CD14-positive monocyte (primary cell): Measurements from ENCODE around the gene HYDIN. TPM values are rescaled to one million over a fixed set of nuclear protein-coding genes. Genes with fewer than 3 reads are reported as not detected.

Experiments used
- DNase-seq, 3 donors: peaks; one replicate each; pipeline ENCODE4 v3.0.0-alpha.2; 2011 to 2022
- H2AFZ ChIP-seq: 2 replicates; pipeline ENCODE4 v1.6.0; 2012; ENCODE audit warnings: mild to moderate bottlenecking, low read depth, low read length, inconsistent platforms; ENCODE audit not compliant: insufficient read depth, poor library complexity, severe bottlenecking
- H3K27ac ChIP-seq, 2 donors: 1 replicate in 1 of 2; 2 replicates in 1 of 2; pipeline ENCODE4 v1.5.1; 2012 to 2013; ENCODE audit warnings: low read length in 2 of 2, control low read depth in 1 of 2, inconsistent platforms in 1 of 2, low read depth in 1 of 2, mild to moderate bottlenecking in 1 of 2
- H3K27me3 ChIP-seq, 2 donors: one replicate each; pipeline versions ENCODE4 v1.6.0 to v1.6.1; 2011 to 2013; ENCODE audit warnings: low read length in 2 of 2; ENCODE audit not compliant: control insufficient read depth in 2 of 2, insufficient read depth in 2 of 2
- H3K36me3 ChIP-seq, 2 donors: replicated peaks in 1 of 2; 1 replicate in 1 of 2; 2 replicates in 1 of 2; pipeline versions ENCODE4 v1.5.1 to v1.6.1; 2012 to 2013; ENCODE audit warnings: low read length in 2 of 2, control low read depth in 1 of 2, inconsistent platforms in 1 of 2, mild to moderate bottlenecking in 1 of 2; ENCODE audit not compliant: insufficient read depth in 2 of 2, control insufficient read depth in 1 of 2
- H3K4me1 ChIP-seq, 2 donors: 1 replicate in 1 of 2; 2 replicates in 1 of 2; pipeline versions ENCODE4 v1.5.1 to v1.6.1; 2012 to 2013; ENCODE audit warnings: low read length in 2 of 2, control low read depth in 1 of 2, inconsistent platforms in 1 of 2, mild to moderate bottlenecking in 1 of 2, moderate library complexity in 1 of 2; ENCODE audit not compliant: insufficient read depth in 2 of 2, control insufficient read depth in 1 of 2
- H3K4me2 ChIP-seq: replicated peaks from 2 replicates; pipeline ENCODE3; 2012; ENCODE audit warnings: low read length, moderate library complexity, mild to moderate bottlenecking; ENCODE audit not compliant: poor library complexity, severe bottlenecking; ENCODE audit errors: extremely low read depth
- H3K4me3 ChIP-seq, 3 experiments: fragments of 200-600 bp in 1 of 3; sonication (generic) in 1 of 3; replicated peaks in 1 of 3; 1 replicate in 2 of 3; 2 replicates in 1 of 3; pipeline ENCODE4 v1.5.1; 2011 to 2013; ENCODE audit warnings: low read length in 3 of 3, mild to moderate bottlenecking in 3 of 3, control low read depth in 2 of 3, low read depth in 2 of 3, inconsistent platforms in 1 of 3, moderate library complexity in 1 of 3
- H3K79me2 ChIP-seq: 2 replicates; pipeline ENCODE4 v1.6.0; 2012; ENCODE audit warnings: mild to moderate bottlenecking, control low read depth, inconsistent platforms, low read length, moderate library complexity; ENCODE audit not compliant: insufficient read depth
- H3K9ac ChIP-seq: 2 replicates; pipeline ENCODE4 v1.6.0; 2017; ENCODE audit warnings: low read length, mild to moderate bottlenecking; ENCODE audit not compliant: insufficient read depth, poor library complexity, severe bottlenecking
- H3K9me3 ChIP-seq, 2 donors: replicated peaks in 1 of 2; 1 replicate in 1 of 2; 2 replicates in 1 of 2; pipeline versions ENCODE4 v1.5.1 to v1.6.1; 2012 to 2013; ENCODE audit warnings: low read length in 2 of 2, control low read depth in 1 of 2; ENCODE audit not compliant: control insufficient read depth in 1 of 2, insufficient read depth in 1 of 2
- H4K20me1 ChIP-seq: 2 replicates; pipeline ENCODE4 v1.6.0; 2012; ENCODE audit warnings: mild to moderate bottlenecking, low read length, control low read depth, moderate library complexity; ENCODE audit not compliant: insufficient read depth
- H3K27ac Mint-ChIP-seq, 7 donors: one replicate each; pipeline ENCODE4 v1.8.0; 2020; ENCODE audit warnings: mild to moderate bottlenecking in 7 of 7, mixed read lengths in 7 of 7, moderate library complexity in 6 of 7, inconsistent platforms in 2 of 7
- H3K27me3 Mint-ChIP-seq, 3 donors: one replicate each; pipeline ENCODE4 v1.8.0; 2021 to 2022; ENCODE audit warnings: low read depth in 3 of 3, mild to moderate bottlenecking in 3 of 3, mixed read lengths in 3 of 3, moderate library complexity in 3 of 3, inconsistent platforms in 1 of 3
- H3K36me3 Mint-ChIP-seq, 2 donors: one replicate each; pipeline ENCODE4 v1.8.0; 2020; ENCODE audit warnings: mixed read lengths in 2 of 2, inconsistent platforms in 1 of 2, mild to moderate bottlenecking in 1 of 2
- H3K4me1 Mint-ChIP-seq: one replicate; pipeline ENCODE4 v1.8.0; 2020; ENCODE audit warnings: mild to moderate bottlenecking, mixed read lengths
- H3K4me3 Mint-ChIP-seq, 2 donors: one replicate each; pipeline ENCODE4 v1.8.0; 2020; ENCODE audit warnings: mild to moderate bottlenecking in 2 of 2, mixed read lengths in 2 of 2, moderate library complexity in 1 of 2
- H3K9me3 Mint-ChIP-seq, 7 donors: one replicate each; pipeline ENCODE4 v1.8.0; 2020 to 2022; ENCODE audit warnings: mixed read lengths in 7 of 7, mild to moderate bottlenecking in 6 of 7, moderate library complexity in 6 of 7, inconsistent platforms in 2 of 7
- CTCF ChIP-seq: fragments of 200-600 bp; IDR thresholded peaks from one replicate; pipeline ENCODE4 v1.8.0; 2022; ENCODE audit warnings: antibody characterized with exemption, mild to moderate bottlenecking
- WGBS: methylation state at CpG from one replicate; pipeline ENCODE4 v1.1.5; 2013; ENCODE audit warnings: missing lambda C conversion rate; ENCODE audit not compliant: insufficient coverage; 5-methylcytosine and 5-hydroxymethylcytosine counted together
- intact Hi-C, 2 donors: fragments of 100-400 bp; cut with micrococcal nuclease; formaldehyde crosslinking; loops; one replicate each; pipeline versions ENCODE4 v1.15.0 to v1.15.1; 2023
- polyA plus RNA-seq, 3 donors: library from polyadenylated mRNA; depleted of rRNA in 1 of 3; unstranded in 2 of 3; stranded (reverse) in 1 of 3; fragments of 300-500 nt in 2 of 3; fragments of >200 nt in 1 of 3; fragmentation: Illumina TruSeq in 2 of 3; gene quantifications; 1 replicate in 2 of 3; 2 replicates in 1 of 3; pipeline ENCODE4 v1.2.3, GENCODE V29; 2012 to 2021

The HYDIN gene
- polyA plus RNA-seq, 3 donors = not detected

DNA sequence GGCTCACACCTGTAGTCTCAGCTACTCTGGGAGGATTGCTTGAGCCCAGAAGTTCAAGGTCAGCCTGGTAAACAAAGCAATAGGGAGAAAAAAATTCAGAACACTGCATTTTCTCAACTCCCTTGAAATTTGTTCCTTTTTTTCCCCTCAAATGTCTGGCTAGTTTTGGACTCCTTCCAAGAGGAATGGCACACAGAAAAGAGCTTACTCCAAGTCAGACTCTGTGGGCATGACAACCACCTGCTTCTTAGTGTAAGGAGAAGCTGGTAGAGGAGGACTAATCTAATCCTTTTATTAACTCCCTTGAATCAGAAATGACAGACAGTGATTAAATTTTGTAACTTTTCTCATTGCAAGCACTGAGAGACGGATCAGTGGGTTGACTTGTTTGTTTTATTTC is 27.9 kb upstream of the HYDIN start:
- H3K27me3 Mint-ChIP-seq = peaks cover 1 to 9% (median 3%) of the 10 kb centered on the region in 3 donors

DNA sequence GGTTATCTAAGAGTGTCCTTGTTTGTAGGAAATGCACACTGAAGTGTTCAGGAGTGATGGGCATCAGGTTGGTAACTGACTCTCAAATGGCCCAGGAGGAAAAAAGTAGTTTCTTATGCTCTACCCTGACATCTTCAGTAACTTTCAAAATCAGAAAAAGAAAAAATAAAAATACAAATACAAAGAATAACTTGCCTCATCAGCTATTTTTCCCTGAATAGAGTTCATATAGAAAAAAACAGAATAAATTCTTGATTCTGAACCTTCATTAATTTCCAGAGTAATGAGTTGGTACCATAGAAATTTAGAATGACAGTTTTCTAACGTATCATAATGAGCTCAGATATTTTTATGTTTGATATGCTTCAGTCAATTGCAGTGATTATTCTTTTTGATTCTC is 27.2 kb upstream of the HYDIN start:
- no peak overlapping the region for H3K4me3 ChIP-seq
- H3K4me1 ChIP-seq = no peaks in the 10 kb centered on the region
- H3K27ac ChIP-seq = no peak overlapping the region
- no peak for TF ChIP-seq CTCF
- H3K9ac ChIP-seq = no peak overlapping the region
- no peaks in the 10 kb centered on the region for H3K9me3 ChIP-seq
- Mint-ChIP-seq H3K36me3 (no peaks in the 10 kb centered on the region), H3K27ac (no peak overlapping the region), H3K4me1 (peaks cover 4% of the 10 kb centered on the region), H3K9me3 (peaks cover 0 to 5% (median 0%) of the 10 kb centered on the region in 7 donors), H3K27me3 (peaks cover 1 to 9% (median 3%) of the 10 kb centered on the region in 3 donors), H3K4me3 (no peak overlapping the region)
- H3K27me3 ChIP-seq = no peaks in the 10 kb centered on the region
- no peaks in the 10 kb centered on the region for H3K36me3 ChIP-seq
- no peak overlapping the region for H2AFZ ChIP-seq
- DNase-seq = no peak
- WGBS = no CpG with 5 or more reads among the region's 1 CpG
- no peaks in the 10 kb centered on the region for H3K79me2 ChIP-seq
- intact Hi-C loops = no loop called here
- H4K20me1 ChIP-seq = no peaks in the 10 kb centered on the region
- no peak overlapping the region for H3K4me2 ChIP-seq

More for the DNA sequence above, 27.9 kb upstream of the HYDIN start:
- Histone ChIP-seq H3K9ac (no peak overlapping the region), H3K36me3 (no peaks in the 10 kb centered on the region), H2AFZ (no peak overlapping the region), H3K27ac (no peak overlapping the region), H3K79me2 (no peaks in the 10 kb centered on the region), H3K4me2 (no peak overlapping the region), H3K27me3 (no peaks in the 10 kb centered on the region), H3K9me3 (no peaks in the 10 kb centered on the region), H4K20me1 (no peaks in the 10 kb centered on the region), H3K4me1 (no peaks in the 10 kb centered on the region), H3K4me3 (no peak overlapping the region)
- H3K4me1 Mint-ChIP-seq = peaks cover 4% of the 10 kb centered on the region
- no CpG with 5 or more reads among the region's 1 CpG for WGBS
- H3K27ac Mint-ChIP-seq = no peak overlapping the region
- H3K4me3 Mint-ChIP-seq = no peak overlapping the region
- intact Hi-C loops = no loop called here
- H3K36me3 Mint-ChIP-seq = no peaks in the 10 kb centered on the region
- H3K9me3 Mint-ChIP-seq = peaks cover 0 to 5% (median 0%) of the 10 kb centered on the region in 7 donors
- no peak for TF ChIP-seq CTCF
- no peak for DNase-seq
